Stimulated activated CD4-positive, alpha-beta T cell treated with anti-CD3 and anti-CD28 coated beads, Interleukin-4, amount 100 ng/mL, for 1 hour (primary cell): Measurements from ENCODE around the gene ALK.

Experiments used
- DNase-seq: peaks from one replicate; pipeline ENCODE4 v3.0.0-alpha.2; 2020

The ALK gene

GRCh38 chr2:29749843-29750242 lies 171.5 kb downstream of the ALK start:
- no peak for DNase-seq

GRCh38 chr2:29749041-29749440 lies 172.3 kb downstream of the ALK start:
- no peak for DNase-seq

- DNase-seq, result no peak
Measured at GRCh38 chr2:29747786-29748470, 173.5 kb downstream of the ALK start.

GRCh38 chr2:29744976-29745375 lies 176.4 kb downstream of the ALK start:
- no peak for DNase-seq

GRCh38 chr2:29743516-29743915 lies 177.9 kb downstream of the ALK start:
- no peak for DNase-seq

GRCh38 chr2:29742656-29743055 lies 178.7 kb downstream of the ALK start:
- DNase-seq, result no peak

- no peak for DNase-seq
Measured at GRCh38 chr2:29741132-29741531, 180.3 kb downstream of the ALK start.

- no peak for DNase-seq
Measured at GRCh38 chr2:29733965-29734364, 187.4 kb downstream of the ALK start.

GRCh38 chr2:29733213-29733612 lies 188.2 kb downstream of the ALK start:
- DNase-seq, result no peak

GRCh38 chr2:29731948-29732347 lies 189.4 kb downstream of the ALK start:
- no peak for DNase-seq

GRCh38 chr2:29729932-29730331 lies 191.5 kb downstream of the ALK start:
- no peak for DNase-seq

- no peak for DNase-seq
Measured at GRCh38 chr2:29729401-29729800, 192.0 kb downstream of the ALK start.

- no peak for DNase-seq
Measured at GRCh38 chr2:29726976-29727375, 194.4 kb downstream of the ALK start.

- DNase-seq, result no peak
Measured at GRCh38 chr2:29725610-29726009, 195.8 kb downstream of the ALK start.

GRCh38 chr2:29724282-29724681 lies 197.1 kb downstream of the ALK start:
- DNase-seq, result no peak

GRCh38 chr2:29723255-29724001 lies 198.0 kb downstream of the ALK start:
- DNase-seq, result no peak

GRCh38 chr2:29719639-29720038 lies 201.7 kb downstream of the ALK start:
- no peak for DNase-seq

- DNase-seq, result no peak
Measured at GRCh38 chr2:29718076-29718686, 203.2 kb downstream of the ALK start.

- DNase-seq, result no peak
Measured at GRCh38 chr2:29715655-29716054, 205.7 kb downstream of the ALK start.

- no peak for DNase-seq
Measured at GRCh38 chr2:29714333-29714732, 207.1 kb downstream of the ALK start.

- DNase-seq, result no peak
Measured at GRCh38 chr2:29706171-29706720, 215.1 kb downstream of the ALK start.

- no peak for DNase-seq
Measured at GRCh38 chr2:29705616-29706015, 215.8 kb downstream of the ALK start.

GRCh38 chr2:29703336-29703735 lies 218.1 kb downstream of the ALK start:
- DNase-seq, result no peak

GRCh38 chr2:29702276-29702675 lies 219.1 kb downstream of the ALK start:
- no peak for DNase-seq
